Measurements from ENCODE around the gene FOXRED2. TPM values are rescaled to one million over a fixed set of nuclear protein-coding genes. Genes with fewer than 3 reads are reported as not detected.

Gene FOXRED2
- total and polyA plus RNA-seq, 2 of the 8 experiments (the other 6 are each of a cell fraction or from before 2014, with no cell fraction given), result 11.5 to 27.8 TPM

DNA sequence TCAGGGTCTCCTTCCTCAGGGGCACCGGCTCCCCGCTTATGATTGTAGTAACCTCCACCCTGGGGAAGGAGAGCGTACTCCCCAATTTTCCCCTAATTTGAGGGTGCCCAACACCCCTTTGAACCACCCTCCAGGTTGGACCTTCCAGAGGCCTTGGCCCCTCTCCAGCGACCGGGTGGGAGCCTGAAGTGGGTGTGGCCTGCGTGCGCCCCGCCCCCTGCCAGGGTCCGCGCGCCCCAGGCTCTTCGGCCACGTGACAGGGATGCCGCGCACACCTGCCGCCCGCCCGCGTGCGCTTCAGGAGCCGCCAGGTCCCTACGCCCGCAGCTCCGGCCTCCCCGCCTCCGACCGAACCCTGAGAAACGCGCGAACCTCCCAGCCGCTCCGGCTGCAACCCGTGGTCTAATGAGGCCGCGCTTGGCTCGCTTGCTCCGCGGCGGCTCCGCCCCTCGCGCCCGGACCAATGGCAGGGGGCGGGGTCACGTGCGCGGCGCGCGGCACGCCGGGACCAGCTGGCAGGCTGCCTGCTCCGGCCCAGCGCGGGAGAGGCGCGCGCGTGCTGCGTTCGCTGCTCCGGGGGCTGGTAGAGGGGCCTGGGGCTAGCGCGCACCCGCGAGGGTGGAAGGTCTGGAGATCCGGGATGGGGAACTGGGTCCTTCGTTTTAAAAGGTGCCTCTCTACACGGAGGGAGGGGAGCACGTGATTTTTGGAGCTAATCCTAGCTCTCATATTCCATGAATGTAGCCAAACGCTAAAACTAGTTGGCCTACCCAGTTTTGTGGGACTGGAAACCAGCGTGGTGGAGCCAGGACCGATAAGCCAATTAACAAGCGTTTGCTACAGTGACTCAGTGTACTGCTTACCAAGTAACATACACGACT, at the start of gene FOXRED2 (continued):
- TF ChIP-seq, protein P1, sequence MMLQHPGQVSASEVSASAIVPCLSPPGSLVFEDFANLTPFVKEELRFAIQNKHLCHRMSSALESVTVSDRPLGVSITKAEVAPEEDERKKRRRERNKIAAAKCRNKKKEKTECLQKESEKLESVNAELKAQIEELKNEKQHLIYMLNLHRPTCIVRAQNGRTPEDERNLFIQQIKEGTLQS (IDR thresholded peaks at IDR 0.05; ENCODE audit: insufficient read depth, low read depth, low read length), result peak; percentile 76
- TF ChIP-seq TAF7 (optimal IDR thresholded peaks at IDR 0.05; ENCODE audit: borderline replicate concordance, low read depth, low read length) (peak; percentile 90), EGR1 (IDR thresholded peaks at IDR 0.05; ENCODE audit: borderline replicate concordance, low read depth, low read length) (0 out of 2 replicates have a peak, but pooled peaks have one; percentile 13), BCL11A (IDR thresholded peaks at IDR 0.05; ENCODE audit: low read depth in 2 of 2, low read length in 2 of 2) (no peak), PHF8 (conservative IDR thresholded peaks at IDR 0.05; ENCODE audit: low read depth, low read length) (peak; percentile 77), SIN3A (conservative IDR thresholded peaks at IDR 0.05 in 1 of 2, IDR thresholded peaks at IDR 0.05 in 1 of 2; ENCODE audit: low read depth in 1 of 2, low read length in 2 of 2) (peak in 1 of 2 experiments; percentile 71; a peak in 1 of 4 replicates), HDAC6 (IDR thresholded peaks at IDR 0.05; ENCODE audit: low read depth, low read length) (no peak), CBX5 (IDR thresholded peaks at IDR 0.05; ENCODE audit: low read depth, low read length) (no peak), HDAC2 (IDR thresholded peaks at IDR 0.05; ENCODE audit: borderline replicate concordance in 1 of 2, low read depth in 2 of 2, low read length in 2 of 2) (peak in 1 of 2 experiments; percentile 89; a peak in 1 of 4 replicates), SP1 (IDR thresholded peaks at IDR 0.05; ENCODE audit: low read depth, low read length) (peak; percentile 31; the same call in 1 of the 2 replicates), BRCA1 (IDR thresholded peaks at IDR 0.05; ENCODE audit: low read depth, low read length) (no peak), CEBPB (IDR thresholded peaks at IDR 0.05; ENCODE audit: low read depth, low read length) (no peak), POLR2AphosphoS5 (IDR thresholded peaks at IDR 0.05; ENCODE audit: low read depth, low read length) (0 out of 2 replicates have a peak, but pooled peaks have one; percentile 35), SUZ12 (IDR thresholded peaks at IDR 0.05; ENCODE audit: low read length) (no peak), RFX5 (IDR thresholded peaks at IDR 0.05; ENCODE audit: borderline replicate concordance, low read depth, low read length) (no peak), SP2 (IDR thresholded peaks at IDR 0.05; ENCODE audit: low read length) (no peak), GABPA (IDR thresholded peaks at IDR 0.05; ENCODE audit: borderline replicate concordance, insufficient read depth, low read length) (no peak; the same call in 1 of the 2 replicates)
- TF ChIP-seq, protein P2, sequence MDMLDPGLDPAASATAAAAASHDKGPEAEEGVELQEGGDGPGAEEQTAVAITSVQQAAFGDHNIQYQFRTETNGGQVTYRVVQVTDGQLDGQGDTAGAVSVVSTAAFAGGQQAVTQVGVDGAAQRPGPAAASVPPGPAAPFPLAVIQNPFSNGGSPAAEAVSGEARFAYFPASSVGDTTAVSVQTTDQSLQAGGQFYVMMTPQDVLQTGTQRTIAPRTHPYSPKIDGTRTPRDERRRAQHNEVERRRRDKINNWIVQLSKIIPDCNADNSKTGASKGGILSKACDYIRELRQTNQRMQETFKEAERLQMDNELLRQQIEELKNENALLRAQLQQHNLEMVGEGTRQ (IDR thresholded peaks at IDR 0.05; ENCODE audit: low read length), result peak; percentile 92
- TF ChIP-seq, protein P3, sequence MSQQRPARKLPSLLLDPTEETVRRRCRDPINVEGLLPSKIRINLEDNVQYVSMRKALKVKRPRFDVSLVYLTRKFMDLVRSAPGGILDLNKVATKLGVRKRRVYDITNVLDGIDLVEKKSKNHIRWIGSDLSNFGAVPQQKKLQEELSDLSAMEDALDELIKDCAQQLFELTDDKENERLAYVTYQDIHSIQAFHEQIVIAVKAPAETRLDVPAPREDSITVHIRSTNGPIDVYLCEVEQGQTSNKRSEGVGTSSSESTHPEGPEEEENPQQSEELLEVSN (IDR thresholded peaks at IDR 0.05), result peak; percentile 99
